Immature natural killer cell (primary cell): Measurements from ENCODE around the gene SLC35E1. TPM values are rescaled to one million over a fixed set of nuclear protein-coding genes. Genes with fewer than 3 reads are reported as not detected.

ENCODE experiments used
- DNase-seq, 3 donors: peaks; one replicate each; pipeline ENCODE4 v3.0.0; 2022; ENCODE audit warnings: mixed read lengths in 1 of 3
- H3K27ac Mint-ChIP-seq, 6 donors: one replicate each; pipeline ENCODE4 v1.8.0; 2020; ENCODE audit warnings: mixed read lengths in 6 of 6, mild to moderate bottlenecking in 5 of 6, inconsistent platforms in 4 of 6, moderate library complexity in 3 of 6
- H3K27me3 Mint-ChIP-seq, 3 donors: one replicate each; pipeline ENCODE4 v1.8.0; 2020 to 2021; ENCODE audit warnings: low read depth in 3 of 3, mild to moderate bottlenecking in 3 of 3, mixed read lengths in 3 of 3, moderate library complexity in 3 of 3, inconsistent platforms in 1 of 3
- H3K36me3 Mint-ChIP-seq, 3 donors: one replicate each; pipeline ENCODE4 v1.8.0; 2020; ENCODE audit warnings: mixed read lengths in 3 of 3, inconsistent platforms in 2 of 3, mild to moderate bottlenecking in 2 of 3
- H3K4me1 Mint-ChIP-seq, 2 donors: one replicate each; pipeline ENCODE4 v1.8.0; 2020; ENCODE audit warnings: inconsistent platforms in 2 of 2, mild to moderate bottlenecking in 2 of 2, mixed read lengths in 2 of 2, moderate library complexity in 1 of 2
- H3K4me3 Mint-ChIP-seq, 5 donors: one replicate each; pipeline ENCODE4 v1.8.0; 2020; ENCODE audit warnings: mild to moderate bottlenecking in 5 of 5, mixed read lengths in 5 of 5, inconsistent platforms in 3 of 5, moderate library complexity in 3 of 5
- H3K9me3 Mint-ChIP-seq, 6 donors: one replicate each; pipeline ENCODE4 v1.8.0; 2020; ENCODE audit warnings: mild to moderate bottlenecking in 6 of 6, mixed read lengths in 6 of 6, inconsistent platforms in 4 of 6, moderate library complexity in 3 of 6
- polyA plus RNA-seq, 3 donors: library from polyadenylated mRNA; unstranded; fragments of 300-500 nt; fragmentation: Illumina TruSeq; gene quantifications; one replicate each; pipeline ENCODE4 v1.2.3, GENCODE V29; 2021

Gene SLC35E1
- polyA plus RNA-seq, result 10 to 100 TPM; 14.9 to 21.8 (median 20.1) TPM

DNA sequence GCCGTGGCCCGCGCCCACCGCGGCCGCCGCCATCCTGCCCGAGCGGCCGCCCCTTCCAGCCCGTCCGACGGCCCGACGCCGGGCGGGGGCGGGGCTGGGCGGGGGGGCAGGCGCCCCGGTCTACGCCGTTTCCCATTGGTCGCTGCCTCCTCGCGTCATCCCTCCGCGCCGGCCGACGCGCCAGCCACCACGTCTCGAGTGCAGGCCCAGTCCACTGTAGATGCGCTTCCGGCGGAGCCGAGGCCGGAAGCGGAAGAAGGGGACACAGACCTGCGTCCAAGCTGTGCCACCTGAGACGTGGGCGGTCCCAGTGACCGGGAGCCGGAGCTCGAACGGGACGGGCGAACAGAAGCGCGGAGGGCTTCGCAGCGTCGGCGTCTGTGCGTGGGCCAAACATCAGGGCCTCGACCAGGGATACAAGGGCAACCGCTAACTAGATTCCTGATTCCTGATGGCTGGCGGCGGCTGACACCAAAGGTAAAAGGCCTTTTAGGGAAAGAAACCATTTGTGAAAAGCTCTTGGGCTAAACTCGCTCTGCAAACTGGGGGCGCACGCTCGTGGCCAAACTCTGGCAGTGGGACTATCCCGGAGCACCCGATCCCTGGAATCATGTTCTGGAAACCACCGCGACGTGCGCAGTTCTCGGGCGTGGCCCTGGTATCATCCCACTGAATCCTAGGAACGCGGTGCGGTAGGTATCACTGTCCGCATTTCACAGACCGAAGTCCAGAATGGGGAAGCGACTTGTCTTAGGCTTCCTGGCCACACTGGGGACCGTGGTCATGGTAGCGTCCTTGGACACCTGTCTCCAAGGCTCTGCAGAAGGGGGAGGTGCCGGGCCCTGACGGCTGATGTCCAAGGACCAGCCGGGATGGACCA is at the start of gene SLC35E1:
TSS of gene SLC35E1 (minus strand) at position 84 of the 880 bp plus-strand sequence. CDS start at position 33, 51 bp downstream.
- Mint-ChIP-seq H3K27me3 (peaks cover 19 to 24% (median 20%) of the 10 kb centered on the region in 3 donors), H3K4me1 (peaks cover 50 to 55% of the 10 kb centered on the region in 2 donors), H3K36me3 (peaks cover 0 to 22% (median 0%) of the 10 kb centered on the region in 3 donors), H3K9me3 (no peaks in the 10 kb centered on the region), H3K4me3 (peak within 1 kb of the TSS; percentile 90 to 99 (median 97)), H3K27ac (peak within 1 kb of the TSS; percentile 94 to 100 (median 98))
- peak; percentile 92 to 94 (median 93) for DNase-seq

DNA sequence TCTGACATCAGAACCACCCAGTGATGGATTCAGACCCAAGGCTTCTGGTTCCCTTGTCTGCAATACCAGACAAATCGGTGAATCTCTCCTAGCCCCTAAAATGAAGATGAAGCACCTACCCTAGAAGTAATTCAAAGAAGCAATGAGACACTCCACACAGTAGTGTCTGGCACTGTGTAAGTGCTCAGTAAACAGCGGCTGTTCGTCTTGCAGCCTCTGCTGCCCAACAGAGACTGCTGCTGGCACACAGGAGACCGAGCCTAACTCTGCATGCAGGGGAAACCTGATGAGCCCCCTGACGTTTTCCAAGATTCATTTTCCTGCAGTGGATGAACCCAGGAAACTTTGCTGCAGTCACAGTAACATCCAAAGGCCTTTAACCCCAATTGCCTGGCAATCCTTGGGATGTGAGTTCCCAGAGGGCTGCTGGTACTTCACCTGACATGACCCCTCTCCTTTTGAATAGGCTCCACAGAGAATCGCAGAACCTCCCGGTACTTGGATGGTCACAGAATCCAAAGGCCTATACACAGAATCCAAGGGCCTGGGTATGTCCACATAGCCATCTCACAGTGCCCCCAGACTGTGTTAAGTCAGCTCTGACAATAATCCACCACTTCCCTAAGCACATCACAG is 49.1 kb upstream of the SLC35E1 start:
- no peaks in the 10 kb centered on the region for H3K9me3 Mint-ChIP-seq
- peak overlapping the region in 3 of 6 donors; percentile 14 to 61 (median 16) for H3K27ac Mint-ChIP-seq
- peaks cover 0 to 13% (median 3%) of the 10 kb centered on the region in 3 donors for H3K27me3 Mint-ChIP-seq
- H3K4me3 Mint-ChIP-seq, result no peak overlapping the region
- peaks cover 0 to 5% (median 4%) of the 10 kb centered on the region in 3 donors for H3K36me3 Mint-ChIP-seq
- peaks cover 76 to 89% of the 10 kb centered on the region in 2 donors for H3K4me1 Mint-ChIP-seq
- DNase-seq, result no peak

GRCh38 chr19:16620584-16620983 is 48.4 kb upstream of the SLC35E1 start:
- H3K27me3 Mint-ChIP-seq, result peaks cover 0 to 13% (median 4%) of the 10 kb centered on the region in 3 donors
- H3K9me3 Mint-ChIP-seq, result no peaks in the 10 kb centered on the region
- peaks cover 76 to 89% of the 10 kb centered on the region in 2 donors for H3K4me1 Mint-ChIP-seq
- peaks cover 0 to 4% (median 4%) of the 10 kb centered on the region in 3 donors for H3K36me3 Mint-ChIP-seq
- peak overlapping the region in 3 of 6 donors; percentile 1 to 33 (median 14) for H3K27ac Mint-ChIP-seq
- no peak overlapping the region for H3K4me3 Mint-ChIP-seq
- DNase-seq, result no peak

DNA sequence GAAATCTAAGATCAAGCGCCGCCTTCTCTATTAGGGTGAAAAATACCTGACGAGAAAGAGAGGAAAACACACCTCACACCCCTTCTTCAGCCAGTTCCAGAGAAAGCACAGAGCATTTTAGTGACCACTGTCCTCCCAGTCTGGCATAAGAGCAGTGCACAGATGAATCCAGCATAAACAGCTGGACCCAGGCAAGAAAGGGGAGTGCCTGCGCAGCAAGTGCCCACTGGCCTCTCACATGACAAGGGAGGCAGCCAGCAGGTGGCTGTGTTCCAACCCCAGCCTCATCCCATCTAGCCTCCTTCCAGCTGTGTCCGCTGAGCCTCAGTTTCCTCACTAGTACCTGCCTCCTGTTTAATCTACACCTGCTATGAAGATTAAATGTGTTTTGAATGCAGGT is 47.8 kb upstream of the SLC35E1 start:
- Mint-ChIP-seq H3K27ac (peak overlapping the region; percentile 3 to 84 (median 45)), H3K4me1 (peaks cover 77 to 89% of the 10 kb centered on the region in 2 donors), H3K27me3 (peaks cover 0 to 13% (median 4%) of the 10 kb centered on the region in 3 donors), H3K36me3 (no peaks in the 10 kb centered on the region), H3K9me3 (no peaks in the 10 kb centered on the region), H3K4me3 (peak overlapping the region in 4 of 5 donors; percentile 41 to 47 (median 41))
- DNase-seq, result no peak

- Mint-ChIP-seq H3K27ac (peak overlapping the region; percentile 44 to 84 (median 69)), H3K36me3 (no peaks in the 10 kb centered on the region)
Measured at GRCh38 chr19:16619457-16619856, 47.2 kb upstream of the SLC35E1 start.

GRCh38 chr19:16618248-16618647 is 46.0 kb upstream of the SLC35E1 start:
- DNase-seq, result no peak
- H3K27me3 Mint-ChIP-seq, result peaks cover 0 to 13% (median 5%) of the 10 kb centered on the region in 3 donors
- H3K27ac Mint-ChIP-seq, result peak overlapping the region in 4 of 6 donors; percentile 20 to 53 (median 35)
- peaks cover 85 to 91% of the 10 kb centered on the region in 2 donors for H3K4me1 Mint-ChIP-seq
- no peaks in the 10 kb centered on the region for H3K9me3 Mint-ChIP-seq
- peak overlapping the region in 1 of 5 donors; percentile 18 for H3K4me3 Mint-ChIP-seq
- H3K36me3 Mint-ChIP-seq, result no peaks in the 10 kb centered on the region

More at GRCh38 chr19:16619457-16619856, 47.2 kb upstream of the SLC35E1 start:
- Mint-ChIP-seq H3K4me1 (peaks cover 81 to 92% of the 10 kb centered on the region in 2 donors), H3K27me3 (peaks cover 0 to 13% (median 4%) of the 10 kb centered on the region in 3 donors), H3K9me3 (no peaks in the 10 kb centered on the region), H3K4me3 (peak overlapping the region; percentile 38 to 73 (median 41))
- DNase-seq, result peak in 2 of 3 donors; percentile 21 to 22

DNA sequence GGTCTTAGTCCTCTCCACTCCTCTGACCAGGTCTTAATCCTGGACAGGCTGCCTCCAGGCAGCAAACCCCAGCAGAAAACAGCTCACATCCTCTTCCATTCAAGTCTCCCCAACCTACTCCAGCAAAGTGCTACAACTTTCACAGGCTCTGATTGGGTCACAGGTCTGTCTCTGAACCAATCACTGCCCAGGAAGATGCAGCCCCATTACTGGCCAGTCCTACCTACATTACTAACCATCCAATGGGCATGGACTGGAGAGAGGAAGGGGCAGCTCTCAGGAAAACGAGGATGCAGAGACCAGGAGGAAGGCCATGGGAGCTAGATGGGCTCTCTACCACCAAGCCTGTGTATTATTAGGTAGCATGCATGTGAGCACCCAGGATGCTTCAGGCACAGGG is 43.6 kb upstream of the SLC35E1 start:
- no peak for DNase-seq
- Mint-ChIP-seq H3K9me3 (no peaks in the 10 kb centered on the region), H3K36me3 (no peaks in the 10 kb centered on the region), H3K27ac (peak overlapping the region in 4 of 6 donors; percentile 19 to 70 (median 38)), H3K4me3 (no peak overlapping the region), H3K27me3 (peaks cover 0 to 11% (median 5%) of the 10 kb centered on the region in 3 donors), H3K4me1 (peaks cover 89 to 95% of the 10 kb centered on the region in 2 donors)

GRCh38 chr19:16614941-16615340 is 42.7 kb upstream of the SLC35E1 start:
- Mint-ChIP-seq H3K36me3 (no peaks in the 10 kb centered on the region), H3K27me3 (peaks cover 0 to 9% (median 5%) of the 10 kb centered on the region in 3 donors), H3K4me3 (peak overlapping the region in 2 of 5 donors; percentile 27 to 61), H3K27ac (peak overlapping the region; percentile 14 to 83 (median 47)), H3K9me3 (no peaks in the 10 kb centered on the region), H3K4me1 (peaks cover 84 to 93% of the 10 kb centered on the region in 2 donors)
- no peak for DNase-seq

DNA sequence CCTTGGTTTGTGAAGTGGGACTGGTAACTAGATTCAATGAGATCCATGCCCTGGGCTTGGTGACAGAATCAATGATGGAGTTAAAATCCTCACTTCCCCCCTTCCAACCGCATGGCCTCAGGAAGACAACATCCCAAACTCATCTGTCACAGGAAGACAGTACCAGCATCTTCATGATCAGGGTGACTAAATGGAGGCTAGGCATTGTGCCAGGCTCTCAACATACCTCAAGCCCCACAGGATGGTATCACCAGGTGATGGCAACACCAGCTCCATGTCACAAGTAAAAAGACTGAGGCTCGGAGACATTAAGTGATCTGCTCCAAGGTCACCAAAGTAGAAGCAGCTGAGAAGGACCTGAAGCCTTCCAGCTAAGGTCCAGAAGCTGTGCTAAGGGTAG is 41.6 kb upstream of the SLC35E1 start:
- H3K4me3 Mint-ChIP-seq, result no peak overlapping the region
- DNase-seq, result no peak
- H3K27ac Mint-ChIP-seq, result peak overlapping the region in 1 of 6 donors; percentile 67
- H3K27me3 Mint-ChIP-seq, result peaks cover 0 to 6% (median 3%) of the 10 kb centered on the region in 3 donors
- H3K36me3 Mint-ChIP-seq, result no peaks in the 10 kb centered on the region
- peaks cover 77 to 89% of the 10 kb centered on the region in 2 donors for H3K4me1 Mint-ChIP-seq
- no peaks in the 10 kb centered on the region for H3K9me3 Mint-ChIP-seq

DNA sequence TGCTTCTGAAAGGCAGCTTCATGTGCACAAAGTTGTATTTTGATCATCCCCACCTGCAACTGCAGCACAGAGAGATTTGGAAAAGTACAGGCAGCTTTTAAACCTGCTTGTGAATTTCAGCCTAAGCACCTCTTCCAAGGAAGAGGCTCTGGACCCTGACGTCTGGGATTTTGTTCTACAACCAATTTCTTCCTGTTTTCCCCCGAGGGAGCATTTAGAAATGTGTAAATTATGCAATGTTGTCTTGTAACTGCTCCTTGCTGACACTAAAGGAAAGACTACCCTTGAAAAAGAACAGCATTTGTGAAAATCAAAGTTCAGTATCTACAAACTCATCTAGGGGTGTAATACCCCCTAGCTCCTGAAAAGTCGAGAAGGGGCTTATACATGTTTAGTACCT is 40.4 kb upstream of the SLC35E1 start:
- Mint-ChIP-seq H3K27ac (peak overlapping the region in 2 of 6 donors; percentile 49), H3K9me3 (no peaks in the 10 kb centered on the region), H3K27me3 (peaks cover 0 to 3% (median 0%) of the 10 kb centered on the region in 3 donors), H3K36me3 (no peaks in the 10 kb centered on the region), H3K4me3 (no peak overlapping the region), H3K4me1 (peaks cover 77 to 90% of the 10 kb centered on the region in 2 donors)
- no peak for DNase-seq

DNA sequence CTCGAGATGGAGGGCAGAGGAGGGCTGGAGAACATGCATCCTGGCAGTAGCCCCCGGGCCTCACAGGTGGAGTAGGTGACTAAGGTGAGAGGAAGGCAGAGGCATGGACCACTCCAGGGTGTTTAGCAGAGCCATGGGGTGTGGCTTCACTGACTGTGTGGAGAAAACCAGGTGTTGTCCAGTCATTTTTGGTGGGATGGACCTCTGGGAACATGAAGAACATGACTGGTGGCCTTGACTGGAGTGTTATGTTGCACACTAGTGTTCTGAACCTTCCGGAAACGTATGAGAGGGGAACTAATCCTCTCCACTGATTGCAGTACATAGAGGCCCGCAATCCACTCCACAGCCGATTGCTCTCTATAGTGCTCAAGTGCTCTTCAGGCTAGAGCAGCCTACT is 38.9 kb upstream of the SLC35E1 start:
- H3K27me3 Mint-ChIP-seq, result peaks cover 0 to 2% (median 0%) of the 10 kb centered on the region in 3 donors
- H3K36me3 Mint-ChIP-seq, result no peaks in the 10 kb centered on the region
- peaks cover 64 to 80% of the 10 kb centered on the region in 2 donors for H3K4me1 Mint-ChIP-seq
- H3K27ac Mint-ChIP-seq, result peak overlapping the region in 4 of 6 donors; percentile 0 to 66 (median 47)
- no peak for DNase-seq
- H3K9me3 Mint-ChIP-seq, result no peaks in the 10 kb centered on the region
- H3K4me3 Mint-ChIP-seq, result no peak overlapping the region

DNA sequence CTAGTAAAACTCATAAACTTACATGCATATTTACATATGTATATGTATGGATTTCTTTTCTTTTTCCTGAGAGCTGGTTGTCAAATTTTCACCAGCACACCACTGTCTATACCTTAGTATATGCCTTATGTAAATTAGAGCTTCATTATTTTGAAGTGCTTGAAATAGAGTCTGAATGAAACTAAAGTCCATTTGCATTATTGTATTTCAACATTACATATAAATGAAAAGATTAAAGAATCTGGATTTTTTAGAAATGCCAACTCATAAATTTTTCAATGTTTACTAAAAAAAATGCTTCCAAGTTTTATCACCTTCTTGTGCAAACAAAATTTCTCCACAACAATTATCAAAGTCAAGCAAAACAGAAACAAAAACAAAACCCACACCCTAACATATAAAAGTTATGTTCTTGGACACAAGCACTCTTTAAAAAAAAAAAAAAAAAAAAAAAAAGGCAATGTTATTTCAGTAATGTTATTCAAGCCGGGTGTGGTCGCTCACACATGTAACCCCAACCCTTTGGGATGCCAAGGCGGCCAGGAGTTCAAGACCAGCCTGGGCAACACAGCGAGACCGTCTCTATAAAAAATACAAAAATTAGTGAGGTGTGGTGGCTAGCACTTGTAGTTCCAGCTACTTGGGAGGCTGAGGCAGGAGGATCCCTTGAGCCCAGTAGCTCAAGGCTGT is 37.4 kb upstream of the SLC35E1 start:
- H3K9me3 Mint-ChIP-seq, result no peaks in the 10 kb centered on the region
- H3K4me1 Mint-ChIP-seq, result peaks cover 54 to 75% of the 10 kb centered on the region in 2 donors
- peaks cover 0 to 3% (median 0%) of the 10 kb centered on the region in 3 donors for H3K36me3 Mint-ChIP-seq
- H3K4me3 Mint-ChIP-seq, result peak overlapping the region in 1 of 5 donors; percentile 23
- DNase-seq, result no peak
- peaks cover 0 to 3% (median 2%) of the 10 kb centered on the region in 3 donors for H3K27me3 Mint-ChIP-seq
- peak overlapping the region in 2 of 6 donors; percentile 13 to 38 for H3K27ac Mint-ChIP-seq

DNA sequence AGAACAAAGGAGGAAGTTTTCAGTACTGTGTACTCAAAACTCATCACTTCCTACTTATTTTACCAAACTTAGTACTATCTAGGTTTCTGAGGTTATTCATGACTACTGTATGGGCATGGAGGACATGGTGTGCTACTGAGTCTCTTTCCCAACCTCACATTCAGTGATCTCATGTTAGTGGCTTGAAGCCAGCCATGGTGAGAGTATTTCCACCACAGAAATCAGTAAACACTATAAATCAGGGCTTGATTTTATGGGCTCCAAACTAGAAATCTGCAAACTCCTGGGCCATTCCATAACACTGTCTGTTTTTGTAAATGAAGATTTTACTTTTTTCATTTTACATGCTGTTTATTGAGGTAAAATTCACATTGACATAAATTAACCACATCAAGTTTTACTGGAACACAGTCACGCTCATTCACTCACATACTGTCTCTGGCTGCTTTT is 36.1 kb upstream of the SLC35E1 start:
- H3K4me1 Mint-ChIP-seq, result peaks cover 47 to 74% of the 10 kb centered on the region in 2 donors
- H3K27ac Mint-ChIP-seq, result peak overlapping the region in 5 of 6 donors; percentile 6 to 55 (median 42)
- peaks cover 0 to 3% (median 0%) of the 10 kb centered on the region in 3 donors for H3K36me3 Mint-ChIP-seq
- no peak overlapping the region for H3K4me3 Mint-ChIP-seq
- no peaks in the 10 kb centered on the region for H3K9me3 Mint-ChIP-seq
- DNase-seq, result no peak
- H3K27me3 Mint-ChIP-seq, result peaks cover 0 to 6% (median 0%) of the 10 kb centered on the region in 3 donors
